Embryonic facial prominence (tissue), 1 donor: Measurements from ENCODE around the gene SASS6.

Experiments
- DNase-seq: peaks from one replicate; pipeline ENCODE4 v3.0.0-alpha.2; 2016; ENCODE audit errors: extremely low spot score

Gene SASS6

GRCh38 chr1:100045206-100045605 lies 87.5 kb downstream of the SASS6 start:
- no peak for DNase-seq

DNA sequence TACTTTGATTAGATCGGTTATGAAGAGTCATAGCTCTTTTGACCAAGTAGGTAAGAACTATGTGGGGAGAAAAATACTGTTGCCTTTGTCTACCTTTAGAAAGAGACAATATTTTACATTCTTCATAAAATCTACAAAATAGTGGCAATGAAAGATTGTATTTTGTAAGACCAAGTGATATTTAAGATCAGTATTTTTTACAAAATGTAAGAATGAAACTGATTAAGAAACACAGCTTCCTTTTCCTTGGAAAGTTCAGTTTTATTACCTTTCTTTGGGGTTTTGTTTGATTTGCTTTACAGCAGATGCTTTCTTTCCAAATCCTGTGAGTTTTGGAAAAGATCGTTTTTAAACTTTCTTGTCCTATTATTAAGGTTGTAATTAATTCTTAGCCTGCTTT lies 93.1 kb downstream of the SASS6 start:
- DNase-seq: no peak

- DNase-seq: peak; percentile 49
Measured at GRCh38 chr1:100038660-100039287, 94.0 kb downstream of the SASS6 start.

GRCh38 chr1:100037927-100038659 lies 94.6 kb downstream of the SASS6 start:
- peak; percentile 66 for DNase-seq

- DNase-seq: no peak
Measured at GRCh38 chr1:100037656-100037926, 95.1 kb downstream of the SASS6 start.

GRCh38 chr1:100036718-100037655 lies 95.7 kb downstream of the SASS6 start:
- DNase-seq: no peak

GRCh38 chr1:100035214-100035613 lies 97.5 kb downstream of the SASS6 start:
- no peak for DNase-seq

- DNase-seq: no peak
Measured at GRCh38 chr1:100034470-100034869, 98.3 kb downstream of the SASS6 start.
